Measurements from ENCODE around the gene POU6F1.

GRCh38 chr12:51156245-51156765, 61.6 kb downstream of the POU6F1 start:
- TF ChIP-seq CTCF (conservative IDR thresholded peaks at IDR 0.05; ENCODE audit: low read length), result no peak
- no peak for TF ChIP-seq EZH2phosphoT487 (IDR thresholded peaks at IDR 0.05; ENCODE audit: borderline replicate concordance)

Measured in Loucy (cell line).